PC-3 (cell line): ENCODE data around the gene EIF3A. TPM values are rescaled to one million over a fixed set of nuclear protein-coding genes. Genes with fewer than 3 reads are reported as not detected.

Experiments
- ATAC-seq: fragments of 200-7000 bp; cut with Tn5 transposase; 2 replicates; pipeline ENCODE4 v1.9.1; 2020; ENCODE audit warnings: mild to moderate bottlenecking, moderate library complexity
- BruUV-seq: library from RNA; stranded (reverse); fragments of 400-500 nt; replicated peaks from 2 replicates; lab custom pipeline; 2021; lab: Mats Ljungman, UMichigan
- CTCF ChIA-PET: fragments of 300-600 bp; sonication (Branson Sonifier 250); formaldehyde crosslinking; loops from one replicate; lab custom pipeline; 2022; ENCODE audit warnings: antibody characterized with exemption; lab: Charles Lee
- POLR2A ChIA-PET: fragments of 300-600 bp; sonication (Branson Sonifier 250); formaldehyde crosslinking; loops from one replicate; lab custom pipeline; 2022; ENCODE audit warnings: antibody characterized with exemption; ENCODE audit not compliant: unreplicated experiment; lab: Charles Lee
- DNase-seq: peaks from one replicate; pipeline ENCODE4 v3.0.0-alpha.2; 2015
- H2AFZ ChIP-seq: fragments of 300-600 bp; sonication (generic); 2 replicates; pipeline ENCODE4 v1.6.0; 2016; ENCODE audit warnings: antibody characterized with exemption, low read length
- H3F3A ChIP-seq: fragments of 300-600 bp; sonication (generic); one replicate; pipeline ENCODE4 v1.6.0; 2017; ENCODE audit warnings: antibody characterized with exemption, low read length, control low read depth, mild to moderate bottlenecking; ENCODE audit not compliant: unreplicated experiment
- H3K27ac ChIP-seq: fragments of 300-600 bp; sonication (generic); 2 replicates; pipeline ENCODE4 v1.5.1; 2016; ENCODE audit warnings: mild to moderate bottlenecking, low read length
- H3K27me3 ChIP-seq: fragments of 300-600 bp; sonication (generic); 2 replicates; pipeline ENCODE4 v1.6.1; 2016; ENCODE audit warnings: low read length, mixed read lengths
- H3K36me3 ChIP-seq: fragments of 300-600 bp; sonication (generic); 2 replicates; pipeline ENCODE4 v1.6.1; 2016; ENCODE audit warnings: low read depth, mixed run types, low read length, mixed read lengths
- H3K4me1 ChIP-seq: fragments of 300-600 bp; sonication (generic); 2 replicates; pipeline ENCODE4 v1.5.1; 2016; ENCODE audit warnings: low read length; ENCODE audit not compliant: insufficient read depth
- H3K4me2 ChIP-seq: fragments of 300-600 bp; sonication (generic); 2 replicates; pipeline ENCODE4 v1.6.0; 2016; ENCODE audit warnings: low read length
- H3K4me3 ChIP-seq: fragments of 300-600 bp; sonication (generic); 2 replicates; pipeline ENCODE4 v1.5.1; 2016; ENCODE audit warnings: mild to moderate bottlenecking, low read length, mixed read lengths
- H3K79me2 ChIP-seq: fragments of 300-600 bp; sonication (generic); 2 replicates; pipeline ENCODE4 v1.6.1; 2017; ENCODE audit warnings: low read length, mixed read lengths
- H3K9ac ChIP-seq: fragments of 300-600 bp; sonication (generic); 2 replicates; pipeline ENCODE4 v1.6.0; 2016; ENCODE audit warnings: mild to moderate bottlenecking, low read length
- H3K9me2 ChIP-seq: fragments of 300-600 bp; sonication (generic); replicated peaks from 2 replicates; pipeline ENCODE4 v1.6.1; 2016; ENCODE audit warnings: mixed run types, low read length, mixed read lengths
- H3K9me3 ChIP-seq: fragments of 300-600 bp; sonication (generic); 2 replicates; pipeline ENCODE4 v1.6.1; 2016; ENCODE audit warnings: low read length, mixed read lengths
- H4K20me1 ChIP-seq: fragments of 300-600 bp; sonication (generic); 2 replicates; pipeline ENCODE4 v1.6.1; 2016; ENCODE audit warnings: low read length, mixed read lengths
- CTCF ChIP-seq: fragments of 300-600 bp; sonication (generic); conservative IDR thresholded peaks from 2 replicates; pipeline ENCODE4 v1.5.1; 2017; ENCODE audit warnings: antibody characterized with exemption, low read depth, mild to moderate bottlenecking, low read length
- EZH2 ChIP-seq: fragments of 300-600 bp; sonication (generic); IDR thresholded peaks from one replicate; pipeline ENCODE4 v1.6.1; 2017; ENCODE audit warnings: antibody characterized with exemption, mild to moderate bottlenecking, low read length; ENCODE audit not compliant: unreplicated experiment
- EZH2phosphoT487 ChIP-seq: fragments of 300-600 bp; sonication (generic); IDR thresholded peaks from 2 replicates; pipeline ENCODE4 v1.6.1; 2018; ENCODE audit warnings: mild to moderate bottlenecking, antibody characterized with exemption, low read length, borderline replicate concordance
- intact Hi-C: fragments of 100-400 bp; cut with micrococcal nuclease; formaldehyde crosslinking; loops from 2 replicates; pipeline ENCODE4 v1.9.0; 2023
- total RNA-seq: library from RNA; depleted of rRNA; stranded (reverse); fragments of >200 nt; gene quantifications from 2 replicates; pipeline ENCODE4 v1.2.3, GENCODE V29; 2014

The EIF3A gene
- total RNA-seq, 1 experiment from 2014 or later, result 46.0 TPM

DNA sequence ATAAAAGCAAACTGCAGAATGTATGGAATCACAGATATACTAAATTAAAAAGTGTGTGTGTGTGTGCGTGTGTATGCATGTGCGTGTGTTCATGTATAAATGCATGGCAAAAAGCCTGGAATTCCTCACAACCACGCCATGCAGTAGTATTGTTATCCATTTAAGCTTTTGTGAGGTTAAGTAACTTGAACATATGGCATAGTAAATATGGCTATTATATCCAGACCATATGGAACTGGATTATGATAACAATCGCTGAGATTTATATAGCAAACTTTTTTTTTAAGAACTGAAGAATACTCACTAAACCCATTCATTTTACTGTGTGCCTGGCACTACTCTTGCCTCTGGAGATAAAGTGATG, 73.4 kb downstream of the EIF3A start:
- ChIA-PET POLR2A (no interaction called here), CTCF (interaction anchor here (1.0 kb wide), 1 partner anchor 16 kb away, joined by 3 read pairs; no protein-coding TSS in a partner anchor)
- intact Hi-C loops, result loop anchor here (2.0 to 5.0 kb wide), 2 partner anchors 18 to 55 kb away; no protein-coding TSS in a partner anchor

DNA sequence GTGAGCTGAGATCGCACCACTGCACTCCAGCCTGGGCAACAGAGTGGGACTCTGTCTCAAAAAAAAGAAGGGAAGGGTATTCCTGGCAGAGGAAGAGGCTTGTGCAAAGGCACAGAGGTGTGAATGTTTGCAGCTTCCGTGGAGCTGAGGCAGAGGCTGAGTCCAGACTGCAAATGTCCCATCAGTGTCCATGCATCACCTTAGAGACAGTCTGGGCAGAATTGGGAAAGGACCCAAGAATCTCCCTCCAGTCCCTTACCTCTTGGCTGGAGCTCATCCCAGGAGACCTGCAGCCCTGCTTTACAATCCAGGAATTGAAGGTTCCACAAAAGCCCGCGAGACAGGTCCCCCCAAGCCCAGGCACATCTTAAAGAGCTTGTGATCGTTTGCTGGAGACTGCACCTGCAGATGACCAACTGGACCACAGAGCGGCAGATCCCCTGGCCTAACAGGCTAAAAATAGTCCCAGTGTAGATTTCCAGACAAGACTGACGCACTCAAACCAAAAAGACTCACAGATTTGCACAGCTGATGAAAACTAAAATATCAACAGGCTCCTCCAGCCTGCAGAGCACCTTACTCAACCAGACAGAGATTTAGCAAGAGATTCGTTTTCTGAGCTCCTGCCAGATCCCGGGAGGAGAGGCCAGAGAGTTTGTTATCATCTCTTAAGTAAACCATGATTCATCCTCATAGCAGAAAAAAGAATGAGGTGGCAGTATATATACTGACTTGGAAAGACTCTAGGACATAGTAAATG, 74.0 kb downstream of the EIF3A start:
- Histone ChIP-seq H3K27ac (peak overlapping the region; percentile 74), H3K27me3 (no peaks in the 10 kb centered on the region), H3K9me3 (no peaks in the 10 kb centered on the region), H2AFZ (no peak overlapping the region), H3K4me2 (peak overlapping the region; percentile 70), H3K9ac (no peak overlapping the region), H4K20me1 (no peaks in the 10 kb centered on the region), H3K9me2 (no peaks in the 10 kb centered on the region), H3K4me3 (no peak overlapping the region; the same call in 1 of the 2 replicates), H3K4me1 (peaks cover 27% of the 10 kb centered on the region), H3K36me3 (no peaks in the 10 kb centered on the region), H3K79me2 (no peaks in the 10 kb centered on the region), H3F3A (peaks cover 12% of the 10 kb centered on the region)
- ATAC-seq (peak; percentile 86), DNase-seq (peak; percentile 98)
- no TSS peak for BruUV-seq
- ChIA-PET CTCF (interaction anchor here (1.0 kb wide), 1 partner anchor 16 kb away, joined by 3 read pairs; no protein-coding TSS in a partner anchor), POLR2A (no interaction called here)
- intact Hi-C loops, result loop anchor here (2.0 to 5.0 kb wide), 2 partner anchors 18 to 54 kb away; no protein-coding TSS in a partner anchor
- TF ChIP-seq EZH2phosphoT487 (no peak), EZH2 (no peak), CTCF (no peak)

More for the DNA sequence above, 73.4 kb downstream of the EIF3A start:
- Histone ChIP-seq H3K4me1 (peaks cover 27% of the 10 kb centered on the region), H3K9me3 (no peaks in the 10 kb centered on the region), H3K4me2 (peak overlapping the region; percentile 43), H3K79me2 (no peaks in the 10 kb centered on the region), H3K36me3 (no peaks in the 10 kb centered on the region), H3K4me3 (peak overlapping the region; percentile 7; the same call in 1 of the 2 replicates), H3F3A (peaks cover 12% of the 10 kb centered on the region), H2AFZ (no peak overlapping the region), H3K9ac (no peak overlapping the region), H3K27ac (peak overlapping the region; percentile 54), H3K9me2 (no peaks in the 10 kb centered on the region), H3K27me3 (no peaks in the 10 kb centered on the region), H4K20me1 (no peaks in the 10 kb centered on the region)
- ATAC-seq, result no peak
- no peak for DNase-seq
- no TSS peak for BruUV-seq
- TF ChIP-seq EZH2 (no peak), EZH2phosphoT487 (no peak), CTCF (no peak)
